Kidney glomerular epithelial cell (primary cell): Measurements from ENCODE around the gene NEK7.
A peak's percentile ranks its signal among the peaks of the same experiment; 100 is the strongest.
"Not testable (repeated sequence)": the region's sequence is repeated elsewhere in the genome, so short reads cannot be mapped to it uniquely, and the experiment has no call there.

Experiments used
- DNase-seq: peaks from one replicate; lab custom pipeline; 2025; lab: John Stamatoyannopoulos, UW

Gene NEK7

DNA sequence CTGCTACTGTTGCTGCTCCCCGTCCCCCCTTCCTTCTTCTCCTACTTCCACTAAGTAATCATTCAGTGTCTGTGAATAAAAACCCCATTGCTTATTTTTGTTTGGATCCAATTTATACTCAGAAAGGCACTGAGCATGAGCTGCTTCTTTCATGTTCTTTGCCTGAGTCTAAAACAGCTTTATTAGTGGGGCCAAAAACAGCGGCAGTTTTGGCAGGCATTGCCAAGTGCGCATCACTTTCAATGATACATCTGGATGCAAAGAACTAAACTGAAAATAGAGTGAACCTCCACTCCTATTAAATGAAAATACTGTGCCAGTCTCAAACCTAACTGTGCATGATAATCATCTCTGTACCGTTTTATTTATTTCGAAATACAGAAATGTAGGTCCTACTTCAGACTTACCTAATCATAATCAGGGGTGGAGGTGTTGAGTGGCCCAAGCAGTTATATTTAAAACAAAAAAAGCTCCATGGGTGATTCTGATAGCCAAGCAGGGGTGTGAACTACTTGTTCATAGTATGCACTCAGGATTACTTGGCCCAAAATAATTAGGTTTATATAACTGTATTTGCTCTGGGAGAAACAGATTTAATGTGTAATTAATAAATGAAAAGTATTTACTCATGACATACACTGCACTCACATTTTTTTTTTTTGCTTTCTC lies 48.4 kb downstream of the NEK7 start:
- no peak for DNase-seq

GRCh38 chr1:198206292-198206691 lies 49.5 kb downstream of the NEK7 start:
- DNase-seq, result no peak

DNA sequence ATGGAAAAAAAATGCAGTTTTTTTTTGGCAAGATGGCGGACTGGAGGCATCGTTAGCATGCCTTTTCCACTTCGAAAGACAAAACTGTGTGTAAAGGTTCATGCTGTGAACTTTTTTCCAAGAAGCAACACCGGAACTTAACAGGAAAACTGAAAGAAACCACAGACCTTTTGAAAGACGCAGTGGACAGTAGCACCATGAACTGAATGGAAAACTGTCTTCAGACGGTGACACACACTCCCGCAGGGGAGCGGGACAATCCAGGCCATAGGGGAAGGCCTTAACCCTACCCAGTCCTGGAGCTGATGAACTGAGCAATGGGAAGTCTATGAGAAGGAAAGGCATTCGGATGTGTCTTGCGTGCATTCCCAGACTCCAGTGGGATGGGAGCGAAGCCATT lies 54.9 kb downstream of the NEK7 start:
- DNase-seq, result no peak

- DNase-seq, result no peak
These were observed 55.3 kb downstream of the NEK7 start for GRCh38 chr1:198212126-198212525.

- peak; percentile 11 for DNase-seq
These were observed 55.9 kb downstream of the NEK7 start for GRCh38 chr1:198212675-198213074.

GRCh38 chr1:198214924-198215323 lies 58.1 kb downstream of the NEK7 start:
- DNase-seq, result no peak

DNA sequence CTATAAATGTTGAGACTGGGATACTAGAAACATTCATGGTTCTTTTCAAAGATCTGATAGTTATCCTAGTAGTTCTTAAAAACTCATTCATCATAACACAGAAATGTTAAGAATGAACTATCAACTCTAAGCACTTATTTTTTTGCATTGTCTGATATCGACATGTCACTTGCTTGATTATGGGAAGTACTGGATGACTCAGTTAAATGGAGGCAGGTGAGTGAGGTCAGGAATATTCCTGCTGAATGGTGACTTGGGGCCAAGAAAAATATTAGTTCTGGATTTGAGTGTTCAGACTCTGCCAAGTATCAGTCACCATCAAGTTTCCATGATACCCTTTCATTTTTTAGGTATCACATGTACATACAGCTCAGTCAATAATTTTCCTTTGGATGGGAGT lies 63.6 kb downstream of the NEK7 start:
- DNase-seq, result peak; percentile 91

GRCh38 chr1:198227010-198227409 lies 70.2 kb downstream of the NEK7 start:
- not testable (repeated sequence) for DNase-seq

- not testable (repeated sequence) for DNase-seq
These were observed 70.7 kb downstream of the NEK7 start for GRCh38 chr1:198227454-198227853.

DNA sequence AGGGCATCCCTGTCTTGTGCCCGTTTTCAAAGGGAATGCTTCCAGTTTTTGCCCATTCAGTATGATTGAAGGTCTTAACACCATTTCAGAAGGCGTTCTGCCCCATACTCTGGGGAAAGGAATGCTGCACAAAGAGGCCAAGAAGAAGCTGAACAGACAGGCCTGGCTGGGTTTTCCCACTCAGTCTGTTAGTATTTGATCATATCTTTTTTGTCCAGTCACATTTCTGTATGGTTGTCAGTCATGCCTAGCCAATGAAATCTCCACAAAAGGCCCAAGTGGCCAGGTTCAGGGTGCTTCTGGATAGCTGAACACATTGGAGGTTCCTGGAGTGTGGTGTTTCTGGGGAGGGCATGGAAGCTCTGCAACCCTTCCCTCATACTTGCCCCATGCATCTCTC lies 72.1 kb downstream of the NEK7 start:
- DNase-seq, result no peak

GRCh38 chr1:198231779-198232178 lies 75.0 kb downstream of the NEK7 start:
- no peak for DNase-seq

DNA sequence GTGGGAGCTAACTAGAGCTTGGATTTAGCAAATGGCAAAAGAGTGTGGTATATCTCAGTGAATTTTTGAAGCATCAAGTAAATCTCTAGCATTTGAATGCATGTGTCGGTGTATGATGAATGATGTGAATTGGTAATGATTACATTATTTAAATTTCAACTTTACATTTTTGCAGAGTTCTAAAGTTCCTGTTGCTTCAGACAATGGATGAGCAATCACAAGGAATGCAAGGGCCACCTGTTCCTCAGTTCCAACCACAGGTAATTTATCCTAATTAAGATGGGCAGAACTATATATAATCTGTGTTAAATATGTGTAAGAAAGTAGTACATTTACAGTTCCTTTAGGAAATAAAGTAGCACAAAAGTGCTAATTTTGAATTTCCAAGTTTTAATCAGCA lies 75.6 kb downstream of the NEK7 start:
- no peak for DNase-seq

GRCh38 chr1:198232940-198233675 lies 76.3 kb downstream of the NEK7 start:
- DNase-seq, result no peak

- peak; percentile 71 for DNase-seq
These were observed 77.9 kb downstream of the NEK7 start for GRCh38 chr1:198234520-198235251.

DNA sequence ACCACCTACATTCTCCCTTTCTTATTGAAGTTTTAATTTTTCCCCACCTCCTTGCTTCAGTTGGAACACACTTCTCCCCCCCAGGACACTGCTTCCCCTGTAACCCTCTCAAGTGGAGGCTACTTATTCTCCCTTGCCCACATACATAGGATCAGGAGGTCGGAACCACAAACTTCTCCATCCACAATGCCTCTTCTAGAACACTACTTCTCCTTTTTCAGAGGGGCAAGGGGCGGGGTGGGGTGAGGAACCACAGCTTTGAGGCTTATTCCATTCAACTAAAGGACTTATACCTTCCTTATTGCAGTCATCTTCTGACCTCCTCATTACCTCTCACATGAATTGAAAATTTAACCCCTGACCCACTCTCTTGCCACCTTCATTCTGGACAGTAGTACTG lies 81.3 kb downstream of the NEK7 start:
- no peak for DNase-seq

GRCh38 chr1:198241553-198241952 lies 84.8 kb downstream of the NEK7 start:
- DNase-seq, result no peak

- DNase-seq, result no peak
These were observed 88.0 kb downstream of the NEK7 start for GRCh38 chr1:198244772-198245171.

DNA sequence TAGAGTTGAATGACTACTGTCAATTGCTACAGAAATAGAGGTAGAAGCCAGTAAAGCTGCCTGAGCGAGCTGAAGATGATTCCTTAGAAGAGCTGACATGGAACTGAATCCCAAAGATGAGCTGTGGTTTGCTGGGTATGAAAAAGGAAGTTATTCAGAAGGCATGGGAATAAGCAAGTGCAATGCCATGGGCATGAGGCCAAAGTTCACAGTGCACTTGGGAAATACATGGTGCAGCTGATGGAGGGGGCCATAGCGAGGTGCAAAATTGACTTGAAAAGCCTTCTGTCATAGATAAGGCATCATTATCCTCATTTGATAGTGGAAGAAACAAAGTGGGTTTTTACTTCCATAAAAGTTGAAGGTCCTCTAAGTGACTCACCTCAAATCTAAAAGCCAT lies 88.6 kb downstream of the NEK7 start:
- no peak for DNase-seq

DNA sequence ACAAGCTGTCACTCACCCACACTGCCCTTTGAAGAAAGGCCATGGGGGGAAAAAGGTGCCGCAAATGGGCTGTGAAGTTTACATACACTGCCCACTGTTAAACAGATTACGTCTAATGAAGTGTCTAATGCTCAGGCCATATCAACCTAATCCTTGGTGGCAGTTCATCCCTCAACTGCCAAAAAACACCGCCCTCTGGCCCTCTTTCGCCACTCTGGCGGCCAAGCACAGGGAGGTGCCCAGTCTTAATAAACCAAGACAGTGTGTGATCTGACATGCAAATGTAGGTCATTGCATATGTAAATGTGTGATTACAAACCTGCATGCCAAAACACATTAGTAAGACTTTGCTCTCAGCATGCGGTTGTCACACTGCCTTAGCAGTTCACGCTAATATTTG lies 89.5 kb downstream of the NEK7 start:
- DNase-seq, result no peak

GRCh38 chr1:198253259-198253658 lies 96.5 kb downstream of the NEK7 start:
- DNase-seq, result no peak

DNA sequence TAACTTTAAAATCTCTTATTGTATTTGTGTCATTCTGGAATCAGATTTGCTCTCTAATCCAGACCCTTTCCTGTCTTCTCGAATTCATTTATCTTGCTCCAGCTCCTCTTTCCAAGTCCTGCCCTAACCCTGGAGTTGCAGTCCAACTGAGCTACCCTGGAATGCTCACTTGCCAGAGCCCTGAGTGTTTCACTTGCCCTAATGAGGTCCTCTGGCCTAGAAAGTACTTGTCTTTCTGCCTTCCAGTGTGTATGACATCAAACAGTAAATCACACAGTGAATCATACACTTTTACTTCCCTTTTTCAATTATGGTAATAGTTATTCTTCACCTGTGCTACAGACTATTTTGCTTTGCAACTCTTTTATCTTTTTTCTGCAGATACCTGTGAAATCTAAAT lies 96.9 kb downstream of the NEK7 start:
- DNase-seq, result peak; percentile 38

DNA sequence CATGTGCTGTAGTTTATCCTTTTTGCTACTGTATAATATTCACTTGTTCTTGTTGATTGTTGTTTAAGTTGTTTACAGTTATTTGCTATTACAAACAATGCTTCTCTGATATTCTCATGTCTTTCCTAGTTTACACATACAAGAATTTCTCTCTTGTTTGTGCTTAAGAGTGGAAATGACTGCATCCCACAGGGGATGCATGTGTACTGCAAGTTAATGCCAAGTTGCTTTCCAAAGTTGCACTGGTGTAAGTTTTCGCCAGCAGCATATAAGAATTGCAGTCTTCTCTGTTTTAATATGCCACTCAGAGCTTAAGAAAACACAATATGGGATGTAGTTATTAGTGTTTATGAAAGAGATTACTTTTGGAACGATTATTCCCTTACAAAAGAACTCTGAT lies 97.7 kb downstream of the NEK7 start:
- DNase-seq, result no peak

GRCh38 chr1:198254948-198255347 lies 98.2 kb downstream of the NEK7 start:
- no peak for DNase-seq
